Measurements from ENCODE around the gene CD40.

Gene CD40

DNA sequence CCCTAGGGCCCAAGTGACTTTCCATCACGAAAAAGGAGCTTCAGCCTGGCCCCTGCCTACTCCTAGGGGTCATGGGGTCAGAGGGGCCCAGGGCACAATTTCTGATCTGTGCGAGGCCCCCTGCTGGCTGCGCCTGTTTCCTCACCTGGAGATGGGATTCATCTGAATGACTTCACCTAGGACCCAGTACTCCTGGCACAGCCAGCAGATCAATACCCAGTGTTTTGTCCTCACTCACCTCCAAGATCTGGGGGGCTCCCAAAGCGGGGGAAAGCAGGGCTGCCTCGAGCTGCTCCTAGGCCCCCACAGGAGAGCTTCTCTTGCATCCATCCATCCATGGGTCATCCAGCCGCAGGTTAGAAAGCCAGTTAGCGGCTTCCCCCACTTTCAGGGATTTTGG is 33.8 kb downstream of the CD40 start:
- DNase-seq: peak; percentile 7

DNA sequence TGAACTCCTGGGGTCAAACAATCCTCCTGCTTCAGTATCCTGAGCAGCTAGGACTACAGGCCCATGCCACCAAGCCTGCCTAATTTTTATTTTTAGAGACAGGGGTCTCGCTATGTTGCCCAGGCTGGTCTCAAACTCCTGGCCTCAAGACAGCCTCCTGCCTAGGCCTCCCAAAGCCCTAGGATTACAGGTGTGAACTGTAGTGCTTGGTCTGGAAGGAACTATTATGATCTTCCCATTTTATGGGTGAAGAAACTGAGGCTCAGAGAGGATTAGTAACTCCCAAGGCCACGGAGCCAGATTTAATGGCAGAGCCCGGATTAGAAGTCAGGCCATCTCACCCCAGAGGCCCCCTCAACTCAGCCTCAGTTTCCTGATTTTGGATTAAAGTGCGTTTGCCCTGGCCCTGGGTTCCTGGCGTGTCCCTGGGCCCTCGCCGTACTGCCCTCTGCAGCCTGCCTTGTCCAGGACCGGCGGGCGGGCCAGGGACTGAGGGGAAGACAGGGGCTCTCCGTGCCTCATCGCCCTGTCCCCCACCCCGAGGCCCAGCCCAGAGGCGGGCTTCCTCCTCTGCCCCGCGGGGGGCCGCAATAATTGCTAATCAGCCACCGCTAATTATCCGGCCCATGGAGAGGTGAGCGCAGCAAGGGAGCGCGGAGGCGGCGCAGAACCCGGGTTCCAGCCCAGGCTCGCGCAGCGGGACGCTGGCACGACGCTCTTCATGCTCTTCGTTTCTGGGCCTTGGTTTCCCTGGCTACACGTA is 34.9 kb downstream of the CD40 start:
- no peak for DNase-seq

DNA sequence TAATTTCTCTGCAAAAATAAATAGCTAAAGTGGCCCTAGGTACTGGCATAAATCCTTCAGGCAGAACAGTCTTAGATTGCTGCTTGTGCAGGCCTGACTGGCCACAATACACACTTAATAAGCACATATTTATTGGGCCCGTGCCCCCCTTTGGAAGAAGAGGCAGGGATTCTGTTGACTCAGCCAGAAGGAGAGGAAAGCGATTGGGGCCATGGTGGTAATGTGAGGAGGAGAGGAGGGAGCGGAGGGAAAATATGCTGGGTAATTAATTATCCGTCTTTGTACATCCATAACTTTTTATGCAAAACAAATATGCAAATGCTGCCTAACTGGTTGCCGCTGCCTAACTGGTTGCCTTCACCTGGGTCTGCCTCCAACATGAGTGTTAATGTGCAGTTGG is 36.2 kb downstream of the CD40 start:
- DNase-seq: no peak

DNA sequence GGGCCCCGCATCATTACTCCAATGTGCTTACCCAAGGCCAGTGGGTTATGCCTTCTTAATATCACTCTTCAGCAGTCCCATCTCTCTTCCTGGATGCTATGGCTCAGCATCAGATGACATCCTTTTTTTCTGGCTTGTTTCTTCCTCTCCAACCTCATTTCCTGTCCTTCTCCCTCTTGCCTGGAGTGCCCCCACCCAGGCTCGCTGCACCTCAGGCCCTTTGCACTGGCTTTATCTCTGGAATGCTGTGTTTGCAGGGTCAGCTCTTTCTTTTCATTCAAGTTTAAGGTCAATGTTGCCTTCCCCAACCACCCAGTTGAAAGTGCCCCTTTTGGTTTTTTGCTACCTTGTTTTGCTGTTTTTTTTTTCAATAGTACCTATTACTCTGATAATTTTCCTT is 36.7 kb downstream of the CD40 start:
- DNase-seq: no peak

DNA sequence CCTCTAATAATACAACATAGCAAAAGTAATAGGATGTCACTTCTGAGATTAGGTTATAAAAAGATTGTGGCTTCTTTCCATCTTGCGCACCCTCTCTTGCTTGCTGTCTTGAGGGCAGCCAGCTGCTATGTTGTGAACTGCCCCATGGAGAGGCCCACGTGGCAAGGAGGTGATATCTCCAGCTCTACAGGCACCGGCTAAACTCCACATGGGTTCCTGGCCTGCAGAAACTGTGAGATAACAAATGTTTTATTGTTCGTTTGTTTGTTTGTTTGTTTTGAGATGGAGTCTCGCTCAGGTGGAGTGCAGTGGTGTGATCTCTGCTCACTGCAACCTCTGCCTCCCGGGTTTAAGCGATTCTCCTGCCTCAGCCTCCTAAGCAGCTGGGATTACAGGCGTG is 38.0 kb downstream of the CD40 start:
- DNase-seq: no peak

DNA sequence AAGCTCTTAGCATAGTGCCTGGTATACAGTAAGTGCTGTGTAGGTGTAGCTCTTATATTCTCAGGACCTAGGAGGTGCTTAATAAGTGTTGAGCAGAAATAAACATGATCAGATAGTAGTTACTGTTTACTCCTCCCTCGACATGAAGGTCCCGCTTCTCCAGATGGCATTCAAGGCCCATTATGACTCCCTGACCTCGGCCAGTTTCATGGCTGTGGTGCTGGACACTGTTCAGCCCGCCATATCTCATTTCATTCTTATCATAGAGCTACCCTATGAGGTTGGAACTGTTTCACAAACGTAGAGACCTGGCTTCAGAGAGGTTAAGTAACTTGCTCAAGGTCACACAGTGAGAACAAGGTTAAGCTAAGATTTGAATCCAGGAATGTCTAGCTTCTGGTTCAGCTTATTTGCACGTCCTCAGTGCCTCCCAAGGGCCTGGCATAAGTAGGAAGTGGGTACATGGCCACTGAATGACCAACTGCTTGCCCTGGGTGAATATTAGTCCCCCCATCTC is 39.0 kb downstream of the CD40 start:
- DNase-seq: no peak

DNA sequence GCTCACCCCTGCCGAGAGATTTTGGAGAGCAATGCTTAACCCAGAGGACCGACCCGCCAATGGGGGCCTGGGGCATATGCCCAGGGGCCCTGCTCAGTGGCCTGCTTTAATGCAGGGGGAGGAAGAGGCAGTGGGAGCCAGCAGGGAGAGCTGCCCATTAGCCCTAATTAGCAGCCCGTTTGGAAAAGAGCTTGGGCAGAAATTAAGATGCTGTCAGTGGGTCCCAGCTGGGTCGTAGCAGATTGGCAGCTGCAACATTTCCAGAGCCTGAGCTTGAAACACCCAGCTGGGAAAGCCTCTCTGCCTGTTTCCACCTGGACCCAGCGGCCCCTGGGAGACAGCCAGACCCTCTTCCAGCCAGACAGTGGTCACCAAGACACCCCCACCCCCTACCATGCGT is 39.5 kb downstream of the CD40 start:
- DNase-seq: no peak

DNA sequence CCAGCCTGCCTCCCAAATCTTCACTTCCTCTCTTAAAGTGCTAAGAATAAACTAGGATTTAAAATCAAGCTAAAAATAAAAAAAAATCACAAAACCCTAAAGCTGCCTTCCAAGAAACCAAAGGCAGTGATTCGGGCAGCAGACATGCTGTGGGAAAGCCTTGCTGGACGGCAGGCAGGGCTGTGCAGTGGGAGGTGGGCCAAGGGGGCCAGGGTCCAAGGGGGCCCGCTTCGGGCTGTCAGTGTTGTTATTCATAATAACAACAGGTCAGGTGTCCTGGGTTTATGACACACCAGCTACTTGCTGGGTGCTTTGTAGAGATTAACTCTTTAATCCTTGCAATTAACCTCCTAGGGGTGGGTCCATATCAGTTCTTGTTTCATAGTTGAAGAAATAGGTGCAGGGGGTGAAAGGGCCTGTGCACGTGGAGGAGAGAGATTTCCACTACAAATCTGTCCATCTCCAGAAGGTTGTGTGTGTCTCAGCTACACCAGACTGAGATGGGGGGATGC is 40.4 kb downstream of the CD40 start:
- DNase-seq: no peak

DNA sequence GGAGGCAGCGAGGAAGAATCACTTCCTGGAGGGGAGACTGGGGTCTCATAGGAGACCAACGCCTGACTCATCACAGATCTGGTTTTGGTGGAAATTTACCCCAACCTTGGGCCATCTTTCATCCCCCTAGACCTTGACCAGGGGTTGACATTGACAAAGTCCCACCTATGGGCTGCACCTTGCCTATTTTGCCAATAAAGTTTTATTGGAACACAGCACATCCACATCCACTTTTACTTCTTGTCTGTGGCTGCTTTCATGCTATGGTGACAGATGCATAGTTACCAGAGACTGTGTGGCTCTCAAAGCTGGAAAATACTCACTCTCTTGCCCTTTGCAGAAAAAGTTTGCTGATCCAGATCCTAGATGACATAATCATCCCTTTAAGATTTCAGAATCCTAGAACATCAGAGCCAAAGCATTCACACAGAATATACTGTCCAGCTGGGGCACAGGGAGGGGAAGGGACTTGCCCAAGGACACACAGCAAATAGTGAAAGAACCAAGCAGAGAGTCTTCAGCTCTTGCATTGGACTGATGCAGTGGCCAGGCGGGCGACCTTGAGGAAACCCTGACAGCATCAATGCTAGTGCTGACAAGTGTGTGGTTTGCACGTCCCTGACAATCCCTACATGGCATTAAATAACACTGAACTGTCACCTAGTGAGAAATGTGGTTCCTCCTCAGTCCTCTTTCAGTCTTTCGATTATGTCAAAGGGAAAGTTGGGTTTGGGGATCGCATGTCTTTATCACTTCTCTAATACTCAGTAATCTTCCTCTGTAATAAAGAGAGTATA is 41.2 kb downstream of the CD40 start:
- DNase-seq: no peak

DNA sequence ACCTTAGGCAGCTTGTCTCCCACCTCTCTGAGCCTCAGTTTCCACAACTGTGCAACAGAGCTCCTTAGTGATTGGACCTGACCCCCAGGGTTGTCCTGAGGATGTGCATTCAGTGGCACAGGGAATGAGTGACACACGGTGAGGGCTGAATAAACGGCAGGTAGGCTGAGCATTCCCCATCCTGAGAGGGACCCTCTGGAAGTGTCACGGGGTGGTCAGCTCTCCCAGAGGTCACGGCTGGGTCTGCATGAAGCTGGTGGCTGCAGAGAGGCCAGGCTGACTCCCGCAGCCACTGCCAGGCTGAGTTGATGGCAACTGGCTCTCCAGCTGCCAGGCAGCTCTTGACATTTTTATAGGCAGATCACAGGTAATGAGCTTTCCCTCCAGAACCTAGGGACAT is 42.5 kb downstream of the CD40 start:
- no peak for DNase-seq

DNA sequence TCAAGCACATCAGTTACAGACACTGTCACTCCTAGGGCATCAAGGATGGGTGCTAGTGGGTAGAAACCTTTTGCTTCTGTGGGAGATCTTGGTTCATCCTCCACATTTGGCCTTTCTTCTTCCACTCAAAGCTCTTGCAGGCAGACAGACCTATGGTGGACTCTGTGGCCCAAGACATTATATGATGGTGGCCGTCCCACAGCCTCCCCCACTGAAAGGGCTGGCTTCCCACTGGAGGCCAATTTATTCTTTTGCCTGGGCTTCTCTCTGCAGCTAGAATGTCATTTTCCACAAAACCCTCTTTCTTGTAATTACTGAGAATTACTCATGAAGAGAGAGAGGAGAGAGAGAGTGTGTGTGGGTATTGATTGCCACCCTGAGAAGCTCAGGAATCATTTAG is 43.8 kb downstream of the CD40 start:
- no peak for DNase-seq

DNA sequence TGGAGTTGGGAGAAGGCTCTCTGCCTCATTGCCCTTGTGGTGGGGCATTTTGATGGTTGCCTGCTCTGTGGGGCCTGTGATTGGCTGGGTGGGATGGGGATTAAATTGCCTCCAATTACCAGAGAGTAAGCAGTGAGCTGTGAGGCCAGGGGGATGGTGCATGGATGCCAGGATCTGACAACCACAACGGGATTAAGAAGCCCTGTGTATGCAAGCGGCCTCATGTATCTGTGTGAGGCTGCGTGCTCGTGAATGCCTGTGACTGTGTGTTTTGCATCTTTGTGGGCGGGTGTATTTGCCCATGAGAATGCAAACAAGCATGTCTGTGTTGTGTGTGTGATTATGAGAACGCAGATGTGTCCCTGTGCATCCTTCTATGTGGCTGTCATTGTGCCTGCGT is 46.1 kb downstream of the CD40 start:
- no peak for DNase-seq

DNA sequence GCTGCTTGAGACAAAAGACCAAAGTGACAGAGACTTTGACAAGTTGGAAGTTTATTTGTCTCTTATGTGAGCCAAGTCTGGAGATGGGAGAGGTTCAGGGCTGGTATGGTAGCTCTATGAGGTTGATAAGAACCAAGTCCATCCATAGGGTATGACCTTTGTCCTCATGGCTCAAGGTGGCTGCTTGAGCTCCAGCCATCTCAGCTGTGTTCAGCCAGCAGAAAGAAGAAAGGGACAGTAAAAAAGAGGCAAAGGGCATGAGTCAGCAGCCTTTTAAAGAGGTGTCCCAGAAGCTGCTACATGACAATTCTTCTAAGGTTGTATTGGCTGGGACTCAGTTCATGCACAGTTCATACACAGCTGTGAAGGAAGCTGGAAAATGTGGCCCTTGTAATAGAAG is 49.0 kb downstream of the CD40 start:
- no peak for DNase-seq

DNA sequence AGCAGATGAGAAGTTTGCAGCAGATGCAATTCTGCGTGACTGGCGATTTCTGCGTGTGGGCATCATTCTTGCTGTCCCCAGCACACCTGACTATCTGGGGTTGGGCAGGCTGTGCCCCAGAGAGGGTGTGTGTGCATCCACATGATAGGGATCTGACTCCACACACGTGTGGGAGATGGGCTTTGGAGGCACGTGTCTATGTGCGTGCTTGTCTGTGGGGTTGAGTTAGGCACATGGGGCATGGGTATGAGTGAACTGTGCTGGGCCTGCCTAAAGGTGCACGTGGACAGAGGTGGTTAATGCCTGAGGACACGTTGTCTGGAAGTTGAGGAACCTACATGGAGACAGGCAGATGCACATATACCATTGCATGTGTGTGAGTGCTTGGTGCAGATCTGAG is 50.3 kb downstream of the CD40 start:
- DNase-seq: no peak

DNA sequence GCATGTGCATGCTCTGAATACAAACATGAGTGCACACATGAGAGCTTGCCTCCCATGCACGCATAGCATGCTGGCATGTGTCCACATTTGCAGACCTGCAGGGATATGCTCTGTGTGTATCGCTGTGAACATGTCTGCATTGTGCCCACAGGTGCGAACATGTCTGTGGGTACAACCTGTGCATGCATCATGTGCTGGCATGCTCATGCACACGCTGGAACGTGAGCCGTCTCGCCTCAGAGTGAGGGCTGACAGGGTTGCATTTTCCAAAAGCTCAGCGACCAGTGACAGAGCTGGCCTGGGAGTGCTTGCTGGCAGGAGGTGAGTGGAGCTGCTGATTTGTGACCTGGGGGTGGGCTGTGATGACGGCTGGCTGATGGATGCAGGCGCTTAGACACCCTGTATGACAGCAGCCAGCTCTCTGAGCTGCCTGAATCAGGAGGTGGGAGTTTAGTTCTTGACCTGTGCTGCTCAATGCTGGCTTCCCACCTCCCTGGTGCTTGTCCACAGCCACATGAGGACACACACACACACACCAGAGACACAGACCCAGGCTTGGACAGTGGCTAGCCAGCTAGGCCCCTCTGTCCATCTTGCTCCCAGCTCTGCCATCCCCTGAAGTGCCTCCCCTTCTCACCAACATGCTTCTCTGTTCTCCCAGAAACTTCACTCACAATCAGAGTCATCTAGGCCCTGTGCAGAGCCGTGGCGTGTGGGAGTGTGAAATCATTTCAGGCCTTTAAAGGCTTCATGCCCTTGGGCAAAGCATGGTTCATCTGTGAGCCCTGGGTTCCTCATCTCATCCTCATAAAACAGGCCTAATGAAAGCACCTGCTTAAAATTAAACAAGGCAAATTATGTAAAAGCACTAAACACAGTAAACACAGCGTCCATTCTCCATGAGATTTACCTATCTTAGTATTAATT is 51.4 kb downstream of the CD40 start:
- no peak for DNase-seq

DNA sequence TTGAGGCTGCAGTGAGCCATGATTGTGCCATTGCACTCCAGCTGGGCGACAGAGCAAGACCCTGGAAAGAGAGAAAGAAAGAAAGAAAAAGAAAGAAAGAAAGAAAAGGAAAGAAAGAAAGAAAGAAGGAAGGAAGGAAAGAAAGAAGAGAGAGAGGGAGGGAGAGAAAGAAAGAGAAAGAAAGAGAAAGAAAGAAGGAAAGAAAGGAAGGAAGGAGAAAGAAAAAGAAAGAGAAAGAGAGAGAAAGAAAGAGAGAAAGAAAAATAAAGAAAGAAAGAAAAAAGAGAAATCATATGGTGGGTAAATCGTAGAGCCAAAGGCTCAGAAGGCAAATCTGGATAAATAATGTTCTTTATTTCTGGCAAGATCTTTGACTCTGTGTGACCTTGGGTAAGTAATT is 53.4 kb downstream of the CD40 start:
- DNase-seq: no peak

DNA sequence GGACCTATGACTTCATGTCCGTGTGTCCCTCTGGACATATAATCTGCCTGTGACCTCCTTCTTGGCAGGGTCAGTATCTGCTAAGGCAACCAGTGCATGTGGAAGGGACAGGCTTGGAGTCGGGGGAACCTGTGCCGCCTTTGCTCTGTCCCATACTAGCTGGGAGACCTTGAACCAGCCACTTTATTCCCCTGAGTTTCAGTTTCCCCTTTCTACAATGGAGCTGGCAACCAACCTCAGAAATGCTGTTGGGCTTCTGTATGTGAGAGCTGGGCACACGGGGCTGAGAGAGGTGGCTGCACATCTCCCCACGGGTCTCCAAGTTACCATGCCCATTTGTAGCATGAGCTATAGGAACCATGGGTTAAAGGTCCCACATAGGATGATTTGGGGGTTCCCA is 53.8 kb downstream of the CD40 start:
- no peak for DNase-seq

DNA sequence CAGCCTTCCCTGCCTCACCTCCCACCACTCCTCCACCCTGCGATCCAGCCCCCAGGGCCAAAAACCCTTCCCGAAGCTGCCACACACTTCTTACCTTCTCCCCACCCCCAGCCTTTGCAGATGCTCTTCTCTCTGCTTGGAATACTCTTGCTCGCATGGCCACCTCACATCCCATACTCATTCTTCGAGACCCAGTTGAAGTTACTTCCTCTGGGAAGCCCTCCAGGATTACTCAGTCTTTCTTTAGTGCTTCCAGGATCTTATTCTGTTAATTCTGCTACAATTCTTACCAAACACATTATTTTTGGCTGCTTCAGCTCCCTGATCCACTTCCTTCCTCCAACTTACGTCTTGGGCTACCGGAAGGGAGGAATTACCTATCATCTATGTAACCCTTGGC is 54.3 kb downstream of the CD40 start:
- no peak for DNase-seq

DNA sequence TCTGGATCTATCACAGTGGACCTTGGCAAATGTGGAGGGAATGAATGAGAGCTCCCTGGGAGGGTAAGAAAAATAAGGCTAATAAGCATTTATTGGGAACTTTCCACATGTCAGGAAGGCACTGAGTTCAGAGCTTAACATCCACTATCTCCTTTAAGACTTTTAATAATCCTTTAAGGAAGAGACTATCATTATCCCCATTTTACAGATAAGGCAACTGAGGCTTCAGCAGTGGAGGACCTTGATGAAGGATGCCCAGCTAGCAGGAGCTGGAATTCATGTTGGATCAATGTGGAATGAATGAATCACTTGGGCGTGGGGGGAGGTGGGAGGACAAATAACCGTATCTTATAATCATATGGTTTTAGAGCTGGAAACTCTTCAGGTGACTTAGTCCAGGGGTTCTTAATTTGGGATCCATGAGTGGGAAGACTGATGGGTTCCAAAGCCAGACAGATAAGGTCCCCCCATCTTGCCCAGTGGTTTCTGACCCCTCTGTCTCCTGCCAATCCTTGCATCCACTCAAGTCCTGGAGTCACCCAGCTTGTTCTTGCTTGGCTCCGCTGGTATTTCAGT is 54.9 kb downstream of the CD40 start:
- no peak for DNase-seq

DNA sequence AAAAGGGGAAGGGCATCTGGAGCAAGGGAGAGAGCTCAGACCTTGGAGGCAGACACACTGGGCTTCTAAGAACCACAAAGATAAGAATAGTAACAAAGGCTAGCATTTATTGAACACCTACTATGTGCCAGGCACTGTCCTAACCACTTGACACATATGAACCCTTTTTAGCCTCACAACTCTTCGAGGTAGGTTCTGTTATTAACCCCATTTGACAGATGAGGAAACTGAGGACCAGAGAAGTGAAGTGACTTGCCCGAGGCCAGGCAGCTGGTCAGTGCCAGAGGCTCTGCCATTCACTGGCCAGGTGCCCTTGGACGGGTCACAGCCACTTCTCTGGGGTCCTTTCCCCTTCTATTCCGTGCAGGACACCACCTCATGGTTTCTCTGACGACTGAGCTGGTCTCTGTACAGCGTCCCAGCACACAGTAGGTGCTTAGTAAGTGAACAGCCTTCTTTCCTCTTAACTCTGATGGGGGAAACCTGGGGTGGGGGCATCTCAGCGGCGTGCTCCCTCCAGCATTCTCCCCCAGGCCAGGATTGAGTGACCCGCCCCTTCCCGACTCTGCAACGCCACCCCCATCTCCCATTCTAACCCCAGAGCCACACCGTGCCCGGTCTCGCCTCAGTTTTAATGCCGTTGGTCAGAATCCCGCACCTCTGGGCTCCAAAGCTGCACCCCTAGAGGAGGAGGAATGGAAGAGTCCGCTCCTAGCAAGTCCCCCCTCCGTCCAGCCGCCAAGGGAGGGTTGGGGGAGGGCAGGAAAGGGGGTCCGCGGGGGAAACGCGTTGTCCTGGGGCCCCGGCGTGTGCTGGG is 55.7 kb downstream of the CD40 start:
- DNase-seq: no peak

DNA sequence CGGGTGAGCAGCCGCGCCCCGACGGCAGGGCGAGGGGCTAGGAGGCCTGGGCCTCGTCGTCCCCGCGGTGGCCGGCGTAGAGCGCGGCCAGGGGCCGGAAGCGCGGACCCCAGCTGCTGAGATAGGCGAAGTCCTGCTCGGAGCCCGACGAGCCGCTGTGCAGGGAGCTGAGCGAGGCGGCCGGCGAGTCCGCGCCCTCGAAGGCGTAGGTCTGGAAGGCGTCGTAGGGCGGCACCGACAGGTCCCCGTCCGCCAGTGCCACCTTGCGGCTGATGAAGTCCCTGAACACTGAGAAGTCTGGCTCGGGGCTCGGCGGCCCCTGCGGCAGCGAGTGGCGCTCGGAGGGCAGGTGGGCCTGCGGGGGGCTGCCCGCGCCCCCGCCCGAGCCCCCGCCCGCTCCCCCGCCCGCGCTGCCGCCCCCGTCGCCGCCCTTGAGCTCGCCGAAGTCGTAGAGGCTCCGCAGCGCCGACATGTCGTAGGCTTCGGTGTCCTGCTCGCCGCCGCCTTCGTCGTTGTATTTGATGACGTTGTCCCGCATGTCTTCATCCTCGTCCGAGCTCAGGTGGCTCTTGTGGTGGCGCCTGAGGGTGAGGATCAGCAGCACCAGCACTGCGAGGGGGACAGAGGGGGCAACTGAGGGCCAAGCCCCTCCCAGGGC is 56.5 kb downstream of the CD40 start:
- DNase-seq: peak; percentile 60

Data from CD4-positive, alpha-beta T cell treated with Interleukin-17A for 1 hour (primary cell).